HCT116 (cell line): ENCODE measurements around the gene CCDC61. TPM values are rescaled to one million over a fixed set of nuclear protein-coding genes. Genes with fewer than 3 reads are reported as not detected.

Source experiments
- ATAC-seq: fragments of 200-7000 bp; cut with Tn5 transposase; 2 replicates; pipeline ENCODE4 v1.9.1; 2020; ENCODE audit warnings: mild to moderate bottlenecking, moderate library complexity
- BruUV-seq: library from RNA; stranded (reverse); fragments of 400-500 nt; replicated peaks from 2 replicates; lab custom pipeline; 2021; lab: Mats Ljungman, UMichigan
- CTCF ChIA-PET: fragments of 300-600 bp; sonication (Branson Sonifier 250); formaldehyde crosslinking; loops from one replicate; lab custom pipeline; 2021; ENCODE audit warnings: antibody characterized with exemption; lab: Charles Lee
- POLR2A ChIA-PET: fragments of 300-600, 350-600 bp; sonication (Branson Sonifier 250); formaldehyde crosslinking; loops from one replicate; lab custom pipeline; 2021; ENCODE audit warnings: antibody characterized with exemption; lab: Charles Lee
- RAD21 ChIA-PET, 2 experiments: fragments of 300-600 bp; sonication (Branson Sonifier 250); formaldehyde crosslinking; loops; one replicate each; lab custom pipeline; 2023; ENCODE audit warnings: low total read pairs in 2 of 2; ENCODE audit not compliant: uncharacterized antibody in 2 of 2, unreplicated experiment in 2 of 2, low non-redundant PET in 1 of 2; lab: Charles Lee
- DNase-seq: peaks from one replicate; pipeline ENCODE4 v3.0.0-alpha.2; 2010; ENCODE audit warnings: low read depth, low spot score
- H2AFZ ChIP-seq: fragments of 200-600 bp; shearing (Covaris generic), sonication (generic); 2 replicates; pipeline ENCODE4 v1.6.1; 2017; ENCODE audit warnings: low read depth, mixed run types, mixed read lengths, antibody characterized with exemption, low read length; ENCODE audit not compliant: poor library complexity, severe bottlenecking
- H3K27ac ChIP-seq: 2 replicates; pipeline ENCODE4 v1.5.1; 2012; ENCODE audit warnings: low read depth, low read length
- H3K27me3 ChIP-seq: fragments of 200-600 bp; sonication (generic); 2 replicates; pipeline ENCODE4 v1.6.1; 2016; ENCODE audit warnings: mixed run types, low read length, mixed read lengths; ENCODE audit not compliant: insufficient read depth
- H3K36me3 ChIP-seq, 2 experiments: fragments of 200-500 bp in 1 of 2; fragments of 200-600 bp in 1 of 2; sonication (Bioruptor generic) in 1 of 2; sonication (generic) in 1 of 2; 2 replicates each; pipeline versions ENCODE4 v1.5.1 to v1.6.1; 2014 to 2016; ENCODE audit warnings: low read length in 2 of 2, inconsistent platforms in 1 of 2, mixed read lengths in 1 of 2, mixed run types in 1 of 2; ENCODE audit not compliant: insufficient read depth in 2 of 2, control insufficient read depth in 1 of 2
- H3K4me1 ChIP-seq, 2 experiments: fragments of 200-600 bp in 1 of 2; sonication (generic) in 1 of 2; 2 replicates each; pipeline versions ENCODE4 v1.5.1 to v1.6.1; 2012 to 2017; ENCODE audit warnings: low read length in 2 of 2, inconsistent platforms in 1 of 2, mild to moderate bottlenecking in 1 of 2, mixed read lengths in 1 of 2, mixed run types in 1 of 2, moderate library complexity in 1 of 2; ENCODE audit not compliant: insufficient read depth in 2 of 2, control insufficient read depth in 1 of 2
- H3K4me2 ChIP-seq: fragments of 200-600 bp; sonication (generic); 2 replicates; pipeline ENCODE4 v1.6.1; 2017; ENCODE audit warnings: mixed run types, low read length, mixed read lengths
- H3K4me3 ChIP-seq, 2 experiments: fragments of 200-600 bp in 1 of 2; sonication (generic) in 1 of 2; replicated peaks in 1 of 2; 2 replicates each; pipeline ENCODE4 v1.5.1; 2011 to 2016; ENCODE audit warnings: low read length in 2 of 2, control low read depth in 1 of 2, low read depth in 1 of 2, mild to moderate bottlenecking in 1 of 2, mixed read lengths in 1 of 2, mixed run types in 1 of 2
- H3K79me2 ChIP-seq: fragments of 200-600 bp; sonication (generic); 2 replicates; pipeline ENCODE4 v1.6.1; 2017; ENCODE audit warnings: mild to moderate bottlenecking, mixed run types, low read length, moderate library complexity, mixed read lengths; ENCODE audit not compliant: insufficient read depth
- H3K9ac ChIP-seq: fragments of 200-600 bp; sonication (generic); 2 replicates; pipeline ENCODE4 v1.6.1; 2016; ENCODE audit warnings: low read length, mixed read lengths
- H3K9me2 ChIP-seq: fragments of 200-600 bp; sonication (generic), shearing (Covaris generic); 2 replicates; pipeline ENCODE4 v1.6.1; 2017; ENCODE audit warnings: mixed run types, mild to moderate bottlenecking, moderate library complexity; ENCODE audit not compliant: insufficient read depth
- H3K9me3 ChIP-seq, 2 experiments: fragments of 200-500 bp in 1 of 2; fragments of 200-600 bp in 1 of 2; sonication (Bioruptor generic) in 1 of 2; sonication (generic) in 1 of 2; 2 replicates each; pipeline ENCODE4 v1.6.1; 2014 to 2017; ENCODE audit warnings: low read length in 2 of 2, mixed read lengths in 2 of 2, inconsistent platforms in 1 of 2, low read depth in 1 of 2, mild to moderate bottlenecking in 1 of 2, mixed run types in 1 of 2, moderate library complexity in 1 of 2; ENCODE audit not compliant: control insufficient read depth in 1 of 2, insufficient read depth in 1 of 2
- H4K20me1 ChIP-seq: fragments of 200-600 bp; sonication (generic), shearing (Covaris generic); 2 replicates; pipeline ENCODE4 v1.6.1; 2017; ENCODE audit warnings: mixed run types, mild to moderate bottlenecking, moderate library complexity; ENCODE audit not compliant: insufficient read depth
- CBX3 ChIP-seq: IDR thresholded peaks from 2 replicates; pipeline ENCODE4 v1.6.1; 2012; ENCODE audit warnings: low read depth
- CTCF ChIP-seq, 3 experiments: fragments of 200-600 bp in 1 of 3; sonication (generic) in 1 of 3; IDR thresholded peaks in 2 of 3; conservative IDR thresholded peaks in 1 of 3; 2 replicates each; pipeline ENCODE4 v1.5.1; 2012 to 2017; ENCODE audit warnings: low read depth in 2 of 3, low read length in 2 of 3, antibody characterized with exemption in 1 of 3, borderline replicate concordance in 1 of 3, control low read depth in 1 of 3, mild to moderate bottlenecking in 1 of 3, mixed read lengths in 1 of 3, mixed run types in 1 of 3, moderate library complexity in 1 of 3; ENCODE audit not compliant: insufficient read depth in 1 of 3
- ZBTB33 ChIP-seq: IDR thresholded peaks from 2 replicates; pipeline ENCODE4 v1.6.1; 2011; ENCODE audit warnings: mild to moderate bottlenecking, low read length, moderate library complexity; ENCODE audit not compliant: insufficient replicate concordance; ENCODE audit errors: extremely low read depth
- intact Hi-C: fragments of 100-400 bp; cut with micrococcal nuclease; formaldehyde crosslinking; loops from 2 replicates; pipeline ENCODE4 v1.10.0; 2022
- total RNA-seq: library from RNA; stranded (reverse); gene quantifications from one replicate; pipeline ENCODE4 v1.2.1, GENCODE V29; 2021; ENCODE audit not compliant: unreplicated experiment

Gene CCDC61
- total RNA-seq, 1 experiment from 2014 or later, result 12.2 TPM

GRCh38 chr19:46017874-46018675 is 22.8 kb downstream of the CCDC61 start:
- no peak overlapping the region for H3K4me2 ChIP-seq
- BruUV-seq, result no TSS peak
- DNase-seq, result no peak
- H2AFZ ChIP-seq, result no peak overlapping the region
- H3K4me1 ChIP-seq, result peaks cover 3 to 14% of the 10 kb centered on the region in 2 experiments; a peak in 3 of 4 replicates
- intact Hi-C loops, result loop anchor here (5.0 kb wide), 1 partner anchor 106 kb away; the partner anchor contains the start of gene NANOS2
- H3K9me2 ChIP-seq, result no peaks in the 10 kb centered on the region
- POLR2A ChIA-PET, result interaction anchor here (1.5 kb wide), 1 partner anchor 154 kb away, joined by 3 read pairs; the partner anchor contains the start of gene FOXA3
- no peaks in the 10 kb centered on the region for H3K9me3 ChIP-seq
- no peaks in the 10 kb centered on the region for H3K36me3 ChIP-seq
- no peak for ATAC-seq
- H3K9ac ChIP-seq, result no peak overlapping the region
- H3K79me2 ChIP-seq, result no peaks in the 10 kb centered on the region
- H3K27ac ChIP-seq, result no peak overlapping the region
- H3K4me3 ChIP-seq, result no peak overlapping the region
- H3K27me3 ChIP-seq, result no peaks in the 10 kb centered on the region
- CTCF ChIA-PET, result interaction anchor here (1.0 to 2.1 kb wide), 4 partner anchors 59 to 200 kb away, joined by 4 to 12 read pairs (median 8); partner anchors contain the start of genes FOXA3 and SYMPK
- no peaks in the 10 kb centered on the region for H4K20me1 ChIP-seq
- TF ChIP-seq CTCF (IDR thresholded peaks at IDR 0.05 in 2 of 3, conservative IDR thresholded peaks at IDR 0.05 in 1 of 3; ENCODE audit: borderline replicate concordance in 1 of 3, insufficient read depth in 1 of 3, low read depth in 2 of 3, low read length in 2 of 3), result 0 out of 6 replicates have a peak, but pooled peaks of 1 of the 3 experiments have one; percentile 14
- no peak for TF ChIP-seq CBX3
- RAD21 ChIA-PET, result no interaction called here

- TF ChIP-seq ZBTB33, result no peak
- ChIA-PET RAD21 (no interaction called here), POLR2A (interaction anchor here (1.5 kb wide), 1 partner anchor 155 kb away, joined by 3 read pairs; the partner anchor contains the start of gene FOXA3), CTCF (interaction anchor here (0.9 to 1.0 kb wide), 2 partner anchors 60 to 202 kb away, joined by 3 to 4 read pairs; no protein-coding TSS in a partner anchor)
- H3K9me2 ChIP-seq, result no peaks in the 10 kb centered on the region
- H3K36me3 ChIP-seq, result no peaks in the 10 kb centered on the region
- no peaks in the 10 kb centered on the region for H3K27me3 ChIP-seq
- no peak overlapping the region for H2AFZ ChIP-seq
- no peak for DNase-seq
- no peak for ATAC-seq
- no peaks in the 10 kb centered on the region for H4K20me1 ChIP-seq
- intact Hi-C loops, result loop anchor here (5.0 kb wide), 1 partner anchor 106 kb away; the partner anchor contains the start of gene NANOS2
- H3K4me3 ChIP-seq, result no peak overlapping the region
- BruUV-seq, result no TSS peak
- no peaks in the 10 kb centered on the region for H3K79me2 ChIP-seq
- H3K4me2 ChIP-seq, result no peak overlapping the region
- no peak overlapping the region for H3K27ac ChIP-seq
- no peak overlapping the region for H3K9ac ChIP-seq
- H3K9me3 ChIP-seq, result no peaks in the 10 kb centered on the region
- peaks cover 3 to 14% of the 10 kb centered on the region in 2 experiments; a peak in 3 of 4 replicates for H3K4me1 ChIP-seq
These were observed 23.5 kb downstream of the CCDC61 start for GRCh38 chr19:46018729-46019251.
